Dermis microvascular lymphatic vessel endothelial cell (primary cell): ENCODE data around the gene CASP8AP2. TPM values are rescaled to one million over a fixed set of nuclear protein-coding genes. Genes with fewer than 3 reads are reported as not detected.
"Not testable (repeated sequence)": the region's sequence is repeated elsewhere in the genome, so short reads cannot be mapped to it uniquely, and the experiment has no call there.

Experiments
- DNase-seq, 2 donors: peaks; one replicate each; pipeline versions ENCODE4 v3.0.0 to v3.0.0-alpha.2; 2010; ENCODE audit warnings: low read depth in 2 of 2
- total RNA-seq: library from RNA; depleted of rRNA; stranded (reverse); fragments of >200 nt; gene quantifications from 2 replicates; pipeline ENCODE4 v1.2.1, GENCODE V29; 2014

The CASP8AP2 gene
- total RNA-seq, 1 donor from 2014 or later: 8.7 TPM

- DNase-seq: no peak
Measured at GRCh38 chr6:89886378-89887120, 56.9 kb downstream of the CASP8AP2 start.

GRCh38 chr6:89887452-89888137 lies 57.9 kb downstream of the CASP8AP2 start:
- no peak for DNase-seq

DNA sequence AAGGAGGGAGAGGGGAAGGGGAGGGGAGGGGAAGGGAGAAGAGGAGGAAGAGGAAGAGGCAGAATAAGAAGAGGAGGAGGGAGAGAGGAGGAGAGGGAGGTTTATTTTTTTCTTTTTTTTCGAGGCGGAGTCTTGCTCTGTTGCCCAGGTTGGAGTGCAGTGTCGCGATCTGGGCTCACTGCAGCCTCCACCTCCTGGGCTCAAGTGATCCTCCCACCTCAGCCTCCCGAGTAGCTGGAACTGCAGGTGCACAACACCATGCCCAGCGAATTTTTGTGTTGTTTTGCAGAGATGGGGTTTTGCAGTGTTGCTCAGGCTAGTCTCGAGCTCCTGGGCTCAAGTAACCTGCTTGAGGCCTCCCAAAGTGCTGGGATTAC lies 58.4 kb downstream of the CASP8AP2 start:
- no peak for DNase-seq

GRCh38 chr6:89888871-89889270 lies 59.2 kb downstream of the CASP8AP2 start:
- DNase-seq: no peak

DNA sequence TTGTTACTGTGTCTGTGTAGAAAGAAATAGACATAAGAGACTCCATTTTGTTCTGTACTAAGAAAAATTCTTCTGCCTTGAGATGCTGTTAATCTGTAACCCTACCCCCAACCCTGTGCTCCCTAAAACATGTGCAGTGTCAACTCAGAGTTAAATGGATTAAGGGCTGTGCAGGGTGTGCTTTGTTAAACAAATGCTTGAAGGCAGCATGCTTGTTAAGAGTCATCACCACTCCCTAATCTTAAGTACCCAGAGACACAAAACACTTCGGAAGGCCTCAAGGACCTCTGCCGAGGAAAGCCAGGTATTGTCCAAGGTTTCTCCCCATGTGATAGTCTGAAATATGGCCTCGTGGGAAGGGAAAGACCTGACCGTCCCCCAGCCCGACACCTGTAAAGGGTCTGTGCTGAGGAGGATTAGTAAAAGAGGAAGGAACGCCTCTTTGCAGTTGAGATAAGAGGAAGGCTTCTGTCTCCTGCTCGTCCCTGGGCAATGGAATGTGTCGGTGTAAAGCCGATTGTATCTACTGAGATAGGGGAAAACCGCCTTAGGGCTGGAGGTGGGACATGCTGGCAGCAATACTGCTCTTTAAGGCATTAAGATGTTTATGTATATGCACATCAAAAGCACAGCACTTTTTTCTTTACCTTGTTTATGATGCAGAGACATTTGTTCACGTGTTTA lies 61.3 kb downstream of the CASP8AP2 start:
- DNase-seq: not testable (repeated sequence)

GRCh38 chr6:89892577-89892976 lies 62.9 kb downstream of the CASP8AP2 start:
- not testable (repeated sequence) for DNase-seq

GRCh38 chr6:89894169-89894568 lies 64.5 kb downstream of the CASP8AP2 start, which contains the start of gene GJA10:
Gene GJA10, plus strand, starts transcription at chr6:89894469. Its CDS starts 0 bp downstream, at chr6:89894469.
- no peak for DNase-seq

GRCh38 chr6:89895276-89895874 lies 65.7 kb downstream of the CASP8AP2 start:
- DNase-seq: peak; percentile 35 to 69

DNA sequence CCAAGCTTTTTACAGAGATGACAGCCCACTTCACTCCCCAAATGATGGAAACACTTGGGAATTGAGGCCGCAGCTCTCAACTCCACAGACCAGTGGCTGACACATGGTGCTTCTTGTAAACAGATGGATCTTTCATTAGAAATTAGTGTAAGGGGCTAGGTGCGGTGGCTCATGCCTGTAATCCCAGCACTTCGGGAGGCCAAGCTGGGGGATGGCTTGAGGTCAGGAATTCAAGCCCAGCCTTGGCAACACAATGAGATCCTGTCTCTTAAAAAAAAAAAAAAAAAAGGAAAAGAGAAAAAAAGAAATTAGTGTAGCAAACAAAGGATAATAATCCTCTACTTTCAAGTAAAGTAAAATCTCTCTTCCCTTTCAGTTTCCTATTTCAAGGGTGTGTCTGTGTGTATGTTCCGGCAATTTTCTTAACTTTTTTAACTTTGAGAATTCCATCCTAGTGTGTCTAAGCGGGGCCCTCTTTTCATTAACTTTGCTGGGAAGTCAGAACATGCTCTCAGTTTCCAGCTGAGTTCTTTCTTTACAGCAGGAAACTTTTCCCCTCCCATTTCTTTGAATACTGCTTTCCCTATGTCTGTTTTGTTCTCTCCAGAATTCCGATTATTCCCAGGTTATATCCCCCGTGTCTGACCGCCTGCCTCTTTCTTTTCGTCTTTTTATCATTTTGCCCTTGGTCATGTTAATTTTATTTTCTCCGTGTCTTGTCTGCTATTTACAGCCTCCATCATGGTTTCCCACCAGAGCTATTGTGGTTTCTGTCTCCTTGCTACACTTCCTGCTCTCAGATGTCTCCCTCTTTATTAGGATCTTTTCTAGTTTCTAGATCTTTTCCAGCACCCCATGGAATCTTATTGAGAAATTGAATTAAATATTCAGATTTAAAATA lies 80.6 kb downstream of the CASP8AP2 start:
- DNase-seq: not testable (repeated sequence)

- DNase-seq: no peak
Measured at GRCh38 chr6:89910902-89911240, 81.2 kb downstream of the CASP8AP2 start.

- DNase-seq: no peak
Measured at GRCh38 chr6:89916136-89916920, 86.6 kb downstream of the CASP8AP2 start.

DNA sequence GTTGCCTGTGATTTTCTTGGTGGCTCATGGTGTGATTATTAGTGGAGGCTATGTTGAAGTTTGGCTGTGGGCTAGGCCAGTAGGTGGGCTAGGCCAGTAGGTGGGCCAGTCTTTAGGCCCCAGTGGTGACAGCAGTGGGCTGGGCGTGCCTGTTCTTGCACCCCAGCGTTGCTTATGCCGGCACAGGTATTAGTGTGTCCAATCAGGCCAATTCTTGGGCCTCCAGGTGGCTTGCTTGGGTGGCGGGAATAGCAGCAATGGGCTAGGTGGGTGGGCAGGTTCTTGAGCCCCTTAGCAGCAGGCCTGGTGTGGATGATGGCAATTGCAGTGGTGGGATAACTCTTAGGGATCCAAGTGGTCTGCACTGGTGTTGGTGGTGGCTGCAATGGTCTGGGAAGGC lies 87.5 kb downstream of the CASP8AP2 start:
- no peak for DNase-seq

DNA sequence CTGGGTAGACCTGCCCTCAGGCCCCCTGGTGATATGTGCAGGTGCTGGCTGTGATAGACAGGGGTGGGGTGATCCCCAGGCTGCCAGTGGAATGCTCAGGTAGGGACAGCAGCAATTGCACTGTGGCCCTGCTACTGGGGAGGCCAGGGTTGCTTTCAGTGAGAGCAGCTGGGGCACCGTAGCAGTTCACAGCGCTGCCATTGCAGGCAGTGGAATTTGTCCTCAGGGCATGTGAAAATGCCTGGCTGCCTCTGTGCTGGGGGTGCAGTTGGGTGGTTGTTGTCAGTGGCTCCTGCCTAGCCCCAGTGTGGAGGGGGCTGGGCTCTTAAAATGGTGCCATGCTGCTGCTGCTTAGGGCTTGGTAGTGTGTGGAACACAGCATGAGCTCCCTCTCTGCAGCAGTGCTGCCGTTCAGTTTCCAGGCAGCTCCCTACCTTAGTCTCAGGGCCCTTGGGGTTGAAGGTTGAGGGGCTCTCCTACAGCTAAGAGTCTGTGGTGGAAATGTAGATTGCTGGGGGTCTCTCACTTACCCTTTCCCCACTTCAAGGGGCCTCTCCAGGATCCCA lies 88.2 kb downstream of the CASP8AP2 start:
- DNase-seq: no peak

Other genes starting within 250 kb of the CASP8AP2 start
- 12.9 and 13.4 TPM in 2 replicates for gene LYRM2, start 191.1 kb upstream of the CASP8AP2 start, total RNA-seq
- gene MDN1, start 10.1 kb upstream of the CASP8AP2 start, total RNA-seq: 19.2 and 19.8 TPM in 2 replicates
- not detected in 2 replicates for gene GJA10, start 64.6 kb downstream of the CASP8AP2 start, total RNA-seq